ES-I3 (cell line): Measurements from ENCODE around the gene C1orf52.

Source experiments
- H3K36me3 ChIP-seq: 2 replicates; pipeline ENCODE4 v1.6.1; 2013; ENCODE audit warnings: mild to moderate bottlenecking, low read length, control low read depth, moderate library complexity; ENCODE audit not compliant: insufficient read depth
- H3K4me1 ChIP-seq: 2 replicates; pipeline ENCODE4 v1.6.1; 2013; ENCODE audit warnings: mild to moderate bottlenecking, control low read depth, low read length; ENCODE audit not compliant: insufficient read depth
- H3K9ac ChIP-seq: 2 replicates; pipeline ENCODE4 v1.6.1; 2013; ENCODE audit warnings: low read depth, mild to moderate bottlenecking, low read length, moderate library complexity
- H3K9me3 ChIP-seq: 2 replicates; pipeline ENCODE4 v1.6.1; 2013; ENCODE audit warnings: mild to moderate bottlenecking, low read length, moderate library complexity; ENCODE audit not compliant: control insufficient read depth, insufficient read depth

Gene C1orf52

DNA sequence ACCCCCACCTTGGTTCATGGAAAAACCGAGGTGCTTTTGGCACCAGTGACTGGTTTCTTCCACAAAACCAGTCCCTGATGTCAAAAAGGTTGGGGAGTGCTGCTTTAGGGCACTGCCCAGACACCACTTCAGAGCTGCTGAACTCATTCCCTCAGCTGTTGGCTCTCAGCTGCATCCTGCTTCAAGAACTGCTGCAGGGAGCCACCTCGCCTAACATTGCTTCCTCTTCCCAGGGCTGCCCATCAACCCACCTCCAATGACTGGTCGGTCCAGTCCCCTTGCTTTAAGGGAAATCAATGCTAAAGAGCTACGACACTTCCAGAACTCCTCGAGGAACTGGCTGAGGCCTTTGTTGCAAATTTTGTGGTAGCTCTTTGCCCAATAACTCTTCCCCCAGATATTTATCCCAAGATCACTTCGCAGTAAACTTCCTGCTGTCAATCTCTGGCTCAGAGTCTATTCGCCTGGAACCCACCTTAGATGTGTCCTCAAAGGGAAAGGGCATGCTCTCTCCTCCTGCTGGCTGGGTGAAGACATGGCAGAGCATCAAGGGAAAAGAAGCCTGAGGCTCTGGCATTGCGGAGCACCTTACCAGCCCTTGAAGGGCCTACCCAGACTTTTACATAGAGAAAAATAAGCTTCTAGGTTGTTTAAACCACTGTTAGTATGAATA, 29.0 kb downstream of the C1orf52 start:
- no peaks in the 10 kb centered on the region for H3K9me3 ChIP-seq
- peaks cover 6% of the 10 kb centered on the region; the same call in 1 of the 2 replicates for H3K4me1 ChIP-seq
- H3K9ac ChIP-seq, result no peak overlapping the region
- H3K36me3 ChIP-seq, result no peaks in the 10 kb centered on the region

GRCh38 chr1:85229574-85230097, 29.8 kb downstream of the C1orf52 start:
- Histone ChIP-seq H3K36me3 (no peaks in the 10 kb centered on the region), H3K4me1 (peaks cover 13% of the 10 kb centered on the region; the same call in 1 of the 2 replicates), H3K9ac (no peak overlapping the region), H3K9me3 (no peaks in the 10 kb centered on the region)

DNA sequence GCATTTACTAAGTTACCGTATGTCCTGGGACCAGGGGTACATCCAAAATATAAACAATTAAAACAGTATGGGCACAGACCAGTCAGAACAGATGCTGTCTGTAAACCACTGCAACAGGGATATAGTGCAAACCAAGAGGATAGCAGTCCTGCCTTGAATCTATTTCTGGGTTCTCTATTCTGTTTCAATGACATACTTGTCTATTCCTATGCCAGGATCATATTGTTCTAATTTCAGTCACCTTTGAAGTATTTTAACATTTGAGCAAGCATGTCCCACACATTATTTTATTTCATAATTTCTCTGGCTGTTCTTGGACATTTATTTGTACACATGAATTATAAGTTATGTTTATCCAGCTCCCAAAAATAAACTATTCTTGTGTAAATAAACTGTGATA, 30.5 kb downstream of the C1orf52 start:
- Histone ChIP-seq H3K9ac (no peak overlapping the region), H3K9me3 (no peaks in the 10 kb centered on the region), H3K4me1 (peaks cover 13% of the 10 kb centered on the region; the same call in 1 of the 2 replicates), H3K36me3 (no peaks in the 10 kb centered on the region)

- Histone ChIP-seq H3K4me1 (peaks cover 13% of the 10 kb centered on the region; the same call in 1 of the 2 replicates), H3K9ac (no peak overlapping the region), H3K36me3 (no peaks in the 10 kb centered on the region), H3K9me3 (no peaks in the 10 kb centered on the region)
Measured at GRCh38 chr1:85225624-85226380, 33.7 kb downstream of the C1orf52 start.

- Histone ChIP-seq H3K9me3 (no peaks in the 10 kb centered on the region), H3K4me1 (peaks cover 13% of the 10 kb centered on the region; the same call in 1 of the 2 replicates), H3K36me3 (no peaks in the 10 kb centered on the region), H3K9ac (no peak overlapping the region)
Measured at GRCh38 chr1:85224734-85225623, 34.5 kb downstream of the C1orf52 start.

- Histone ChIP-seq H3K36me3 (no peaks in the 10 kb centered on the region), H3K4me1 (peaks cover 13% of the 10 kb centered on the region; the same call in 1 of the 2 replicates), H3K9ac (no peak overlapping the region), H3K9me3 (no peaks in the 10 kb centered on the region)
Measured at GRCh38 chr1:85224295-85224694, 35.2 kb downstream of the C1orf52 start.

DNA sequence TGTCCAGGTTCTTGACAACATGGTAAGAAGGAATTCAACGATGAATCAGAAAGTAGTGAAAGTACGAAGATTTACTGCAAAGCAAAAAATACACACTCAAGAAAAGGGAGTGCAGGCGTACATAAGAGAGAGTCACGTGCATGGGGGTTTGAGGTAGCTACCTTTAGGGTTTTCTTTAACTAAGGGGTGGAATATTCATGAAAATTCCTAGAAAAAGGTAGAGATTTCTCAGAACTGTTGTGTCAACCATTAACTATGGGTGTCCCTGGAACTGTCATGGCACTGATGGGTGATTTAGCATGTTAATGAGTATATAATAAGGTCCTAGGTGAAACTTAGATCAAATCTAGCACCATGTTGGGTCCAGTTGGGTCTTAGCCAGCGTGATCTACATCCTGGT, 36.1 kb downstream of the C1orf52 start:
- no peak overlapping the region for H3K9ac ChIP-seq
- H3K36me3 ChIP-seq, result no peaks in the 10 kb centered on the region
- peaks cover 13% of the 10 kb centered on the region; the same call in 1 of the 2 replicates for H3K4me1 ChIP-seq
- H3K9me3 ChIP-seq, result no peaks in the 10 kb centered on the region

- no peak overlapping the region for H3K9ac ChIP-seq
Measured at GRCh38 chr1:85220756-85221201, 38.7 kb downstream of the C1orf52 start.

DNA sequence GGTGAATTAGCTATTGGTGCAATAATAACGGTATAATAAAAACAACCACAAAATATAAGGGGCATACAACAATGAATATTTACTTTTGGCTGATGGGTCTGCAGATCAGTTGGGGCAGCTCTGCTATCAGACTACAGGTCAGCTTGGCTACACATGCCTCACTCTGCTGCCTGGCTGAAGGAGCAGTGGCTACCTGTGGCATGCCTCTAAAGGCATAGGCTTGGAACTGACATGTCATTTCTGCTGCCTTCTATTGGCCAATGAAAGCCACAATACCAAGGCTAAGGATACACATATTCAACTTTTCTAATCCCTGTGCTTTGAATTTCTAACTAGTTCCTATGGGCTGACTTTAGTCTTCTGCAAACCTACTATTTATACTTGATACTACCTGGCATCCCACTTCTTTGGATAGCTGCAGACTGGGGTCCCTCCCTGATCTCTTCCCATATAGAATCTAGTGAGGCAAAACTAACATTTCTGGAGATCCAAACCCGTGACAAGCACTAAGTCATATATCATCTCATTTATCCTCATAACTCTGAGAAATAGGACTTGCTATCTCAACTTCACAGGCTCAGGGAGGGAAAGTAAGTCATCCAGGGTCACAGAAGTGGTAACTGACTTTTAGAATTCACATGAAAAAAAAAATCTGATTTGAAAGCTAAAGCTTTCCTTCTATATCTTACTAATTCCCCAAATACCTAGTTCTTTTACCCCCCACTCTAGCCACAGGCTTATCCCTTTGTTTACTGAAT, 39.4 kb downstream of the C1orf52 start:
- Histone ChIP-seq H3K9me3 (no peaks in the 10 kb centered on the region), H3K4me1 (peaks cover 3% of the 10 kb centered on the region; the same call in 1 of the 2 replicates), H3K9ac (no peak overlapping the region), H3K36me3 (no peaks in the 10 kb centered on the region)

More at GRCh38 chr1:85220756-85221201, 38.7 kb downstream of the C1orf52 start:
- Histone ChIP-seq H3K9me3 (no peaks in the 10 kb centered on the region), H3K4me1 (peaks cover 9% of the 10 kb centered on the region; the same call in 1 of the 2 replicates), H3K36me3 (no peaks in the 10 kb centered on the region)

- no peak overlapping the region for H3K9ac ChIP-seq
- no peaks in the 10 kb centered on the region; the same call in 1 of the 2 replicates for H3K4me1 ChIP-seq
Measured at GRCh38 chr1:85216697-85217096, 42.8 kb downstream of the C1orf52 start.

DNA sequence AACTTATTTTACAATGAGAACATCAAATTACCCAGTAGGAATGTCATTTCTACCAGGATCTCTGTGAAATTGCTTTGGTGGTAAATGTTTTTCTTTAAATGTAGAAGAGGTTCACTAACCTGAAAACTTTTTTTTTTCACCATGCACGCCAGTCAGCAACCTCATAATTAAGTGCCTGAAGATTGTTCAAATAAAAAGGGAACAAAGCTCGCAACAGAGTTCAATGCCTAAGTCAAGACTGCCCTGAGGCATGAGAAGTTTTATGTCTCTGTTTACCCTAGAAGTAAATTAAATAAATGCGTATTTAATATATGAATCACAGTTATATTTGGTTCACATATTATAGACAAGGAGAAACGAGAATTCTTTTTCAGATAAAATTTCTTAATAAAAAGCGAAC, 44.8 kb downstream of the C1orf52 start:
- Histone ChIP-seq H3K9me3 (no peaks in the 10 kb centered on the region), H3K4me1 (no peaks in the 10 kb centered on the region; the same call in 1 of the 2 replicates), H3K36me3 (no peaks in the 10 kb centered on the region), H3K9ac (no peak overlapping the region)

More at GRCh38 chr1:85216697-85217096, 42.8 kb downstream of the C1orf52 start:
- H3K36me3 ChIP-seq, result no peaks in the 10 kb centered on the region
- no peaks in the 10 kb centered on the region for H3K9me3 ChIP-seq

DNA sequence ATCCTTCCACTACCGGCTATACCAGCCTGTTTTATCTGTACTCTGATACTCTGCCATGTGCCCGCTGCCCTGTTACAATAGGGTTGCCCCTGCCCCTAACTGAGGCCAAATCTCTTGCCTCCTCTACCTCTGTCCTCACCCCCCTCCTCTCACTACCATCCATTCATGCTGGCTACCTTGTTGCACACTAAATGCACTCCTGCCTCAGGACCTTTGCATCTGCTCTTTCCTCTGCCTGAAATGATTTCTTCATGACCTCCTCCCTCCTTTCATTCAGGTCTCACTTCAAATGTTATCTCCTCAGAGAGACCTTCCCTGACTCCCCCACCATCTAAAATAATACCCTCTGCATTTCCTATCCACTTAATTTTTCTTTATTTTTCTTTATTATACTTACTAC, 51.0 kb downstream of the C1orf52 start:
- Histone ChIP-seq H3K9me3 (no peaks in the 10 kb centered on the region), H3K36me3 (no peaks in the 10 kb centered on the region), H3K4me1 (no peaks in the 10 kb centered on the region), H3K9ac (no peak overlapping the region)

- Histone ChIP-seq H3K4me1 (no peaks in the 10 kb centered on the region), H3K36me3 (no peaks in the 10 kb centered on the region), H3K9me3 (no peaks in the 10 kb centered on the region), H3K9ac (no peak overlapping the region)
Measured at GRCh38 chr1:85203573-85204171, 55.8 kb downstream of the C1orf52 start.
